Measurements from ENCODE around the gene GLT8D1. TPM values are rescaled to one million over a fixed set of nuclear protein-coding genes. Genes with fewer than 3 reads are reported as not detected.

GLT8D1 gene
- total and polyA plus RNA-seq, 2 of the 13 experiments (the other 11 are each of a cell fraction or from before 2014, with no cell fraction given) = 110 to 121 TPM

DNA sequence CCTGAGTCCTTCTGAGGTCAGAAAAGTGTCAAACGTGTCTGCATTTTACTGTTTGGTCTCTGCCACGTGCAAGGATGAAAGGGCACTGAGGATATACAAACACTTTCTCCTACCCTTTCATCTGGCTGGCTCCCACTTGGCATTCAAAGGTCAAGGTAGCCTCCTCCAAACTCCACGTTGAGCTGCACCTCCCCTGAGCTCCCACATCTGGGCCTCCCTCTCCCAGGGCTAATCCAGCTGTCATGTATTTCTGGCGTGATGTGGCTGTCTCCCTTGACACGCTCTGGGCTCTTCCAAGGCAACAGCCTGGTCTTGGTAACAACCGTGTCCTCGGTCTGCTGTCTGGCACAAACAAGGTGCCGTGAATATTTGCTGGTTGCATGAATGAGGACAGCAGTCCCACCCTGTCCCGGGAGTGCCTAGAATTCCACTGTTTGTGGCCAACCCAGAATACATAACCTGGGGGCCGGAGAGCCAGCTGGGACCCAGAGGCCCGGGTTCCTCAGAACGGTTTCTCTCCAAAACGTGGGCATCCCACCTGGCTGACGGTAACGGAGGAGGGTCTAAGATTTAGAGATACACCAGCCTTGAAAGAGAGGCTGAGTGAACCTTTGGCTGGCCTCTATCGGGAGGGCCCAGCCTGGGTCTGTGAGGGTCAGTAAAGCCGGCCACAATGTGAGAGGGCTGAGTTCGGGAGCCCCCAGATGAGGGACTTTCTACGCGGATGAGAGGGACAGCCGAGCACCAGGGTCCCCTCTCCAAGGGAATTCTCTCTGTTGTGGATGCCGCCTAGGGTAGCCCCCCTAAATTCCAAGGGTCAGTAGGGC is 767 bp downstream of the GLT8D1 start (continued):
- TF ChIP-seq, protein P1, sequence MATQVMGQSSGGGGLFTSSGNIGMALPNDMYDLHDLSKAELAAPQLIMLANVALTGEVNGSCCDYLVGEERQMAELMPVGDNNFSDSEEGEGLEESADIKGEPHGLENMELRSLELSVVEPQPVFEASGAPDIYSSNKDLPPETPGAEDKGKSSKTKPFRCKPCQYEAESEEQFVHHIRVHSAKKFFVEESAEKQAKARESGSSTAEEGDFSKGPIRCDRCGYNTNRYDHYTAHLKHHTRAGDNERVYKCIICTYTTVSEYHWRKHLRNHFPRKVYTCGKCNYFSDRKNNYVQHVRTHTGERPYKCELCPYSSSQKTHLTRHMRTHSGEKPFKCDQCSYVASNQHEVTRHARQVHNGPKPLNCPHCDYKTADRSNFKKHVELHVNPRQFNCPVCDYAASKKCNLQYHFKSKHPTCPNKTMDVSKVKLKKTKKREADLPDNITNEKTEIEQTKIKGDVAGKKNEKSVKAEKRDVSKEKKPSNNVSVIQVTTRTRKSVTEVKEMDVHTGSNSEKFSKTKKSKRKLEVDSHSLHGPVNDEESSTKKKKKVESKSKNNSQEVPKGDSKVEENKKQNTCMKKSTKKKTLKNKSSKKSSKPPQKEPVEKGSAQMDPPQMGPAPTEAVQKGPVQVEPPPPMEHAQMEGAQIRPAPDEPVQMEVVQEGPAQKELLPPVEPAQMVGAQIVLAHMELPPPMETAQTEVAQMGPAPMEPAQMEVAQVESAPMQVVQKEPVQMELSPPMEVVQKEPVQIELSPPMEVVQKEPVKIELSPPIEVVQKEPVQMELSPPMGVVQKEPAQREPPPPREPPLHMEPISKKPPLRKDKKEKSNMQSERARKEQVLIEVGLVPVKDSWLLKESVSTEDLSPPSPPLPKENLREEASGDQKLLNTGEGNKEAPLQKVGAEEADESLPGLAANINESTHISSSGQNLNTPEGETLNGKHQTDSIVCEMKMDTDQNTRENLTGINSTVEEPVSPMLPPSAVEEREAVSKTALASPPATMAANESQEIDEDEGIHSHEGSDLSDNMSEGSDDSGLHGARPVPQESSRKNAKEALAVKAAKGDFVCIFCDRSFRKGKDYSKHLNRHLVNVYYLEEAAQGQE (IDR thresholded peaks at IDR 0.05; ENCODE audit: borderline replicate concordance in 1 of 2, low read depth in 1 of 2, low read length in 2 of 2) = peak in 1 of 2 experiments; percentile 57; a peak in 1 of 4 replicates
- 0 out of 2 replicates have a peak, but pooled peaks have one; percentile 12 for TF ChIP-seq HES4 (CRISPR knock-in tag; IDR thresholded peaks at IDR 0.05; ENCODE audit: borderline replicate concordance)
- no peak for TF ChIP-seq PAWR (CRISPR knock-in tag; IDR thresholded peaks at IDR 0.05; ENCODE audit: borderline replicate concordance)
- no peak for TF ChIP-seq ZNF598 (CRISPR knock-in tag; IDR thresholded peaks at IDR 0.05; ENCODE audit: borderline replicate concordance)
- no peak for TF ChIP-seq NFYC (CRISPR knock-in tag; IDR thresholded peaks at IDR 0.05)
- TF ChIP-seq EED (CRISPR knock-in tag; IDR thresholded peaks at IDR 0.05) = no peak
- TF ChIP-seq PLRG1 (conservative IDR thresholded peaks at IDR 0.05) = no peak
- no peak; the same call in 1 of the 2 replicates for TF ChIP-seq U2AF2 (IDR thresholded peaks at IDR 0.05; ENCODE audit: low read depth, low read length)
- peak; percentile 85 for TF ChIP-seq TARDBP (CRISPR knock-in tag; IDR thresholded peaks at IDR 0.05)
- TF ChIP-seq, protein P2, sequence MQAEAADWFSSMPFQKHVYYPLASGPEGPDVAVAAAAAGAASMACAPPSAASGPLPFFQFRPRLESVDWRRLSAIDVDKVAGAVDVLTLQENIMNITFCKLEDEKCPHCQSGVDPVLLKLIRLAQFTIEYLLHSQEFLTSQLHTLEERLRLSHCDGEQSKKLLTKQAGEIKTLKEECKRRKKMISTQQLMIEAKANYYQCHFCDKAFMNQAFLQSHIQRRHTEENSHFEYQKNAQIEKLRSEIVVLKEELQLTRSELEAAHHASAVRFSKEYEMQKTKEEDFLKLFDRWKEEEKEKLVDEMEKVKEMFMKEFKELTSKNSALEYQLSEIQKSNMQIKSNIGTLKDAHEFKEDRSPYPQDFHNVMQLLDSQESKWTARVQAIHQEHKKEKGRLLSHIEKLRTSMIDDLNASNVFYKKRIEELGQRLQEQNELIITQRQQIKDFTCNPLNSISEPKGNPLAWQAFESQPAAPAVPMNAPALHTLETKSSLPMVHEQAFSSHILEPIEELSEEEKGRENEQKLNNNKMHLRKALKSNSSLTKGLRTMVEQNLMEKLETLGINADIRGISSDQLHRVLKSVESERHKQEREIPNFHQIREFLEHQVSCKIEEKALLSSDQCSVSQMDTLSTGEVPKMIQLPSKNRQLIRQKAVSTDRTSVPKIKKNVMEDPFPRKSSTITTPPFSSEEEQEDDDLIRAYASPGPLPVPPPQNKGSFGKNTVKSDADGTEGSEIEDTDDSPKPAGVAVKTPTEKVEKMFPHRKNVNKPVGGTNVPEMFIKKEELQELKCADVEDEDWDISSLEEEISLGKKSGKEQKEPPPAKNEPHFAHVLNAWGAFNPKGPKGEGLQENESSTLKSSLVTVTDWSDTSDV (CRISPR knock-in tag; IDR thresholded peaks at IDR 0.05) = 0 out of 2 replicates have a peak, but pooled peaks have one; percentile 18
- no peak for TF ChIP-seq ZBTB10 (CRISPR knock-in tag; IDR thresholded peaks at IDR 0.05; ENCODE audit: borderline replicate concordance)
- TF ChIP-seq ZNF44 (CRISPR knock-in tag; IDR thresholded peaks at IDR 0.05) = no peak
- 0 out of 2 replicates have a peak, but pooled peaks have one; percentile 53 for TF ChIP-seq ZBTB43 (CRISPR knock-in tag; conservative IDR thresholded peaks at IDR 0.05)
- TF ChIP-seq ZNF124 (CRISPR knock-in tag; IDR thresholded peaks at IDR 0.05) = peak; percentile 69; the same call in 1 of the 2 replicates
- TF ChIP-seq, protein P3, sequence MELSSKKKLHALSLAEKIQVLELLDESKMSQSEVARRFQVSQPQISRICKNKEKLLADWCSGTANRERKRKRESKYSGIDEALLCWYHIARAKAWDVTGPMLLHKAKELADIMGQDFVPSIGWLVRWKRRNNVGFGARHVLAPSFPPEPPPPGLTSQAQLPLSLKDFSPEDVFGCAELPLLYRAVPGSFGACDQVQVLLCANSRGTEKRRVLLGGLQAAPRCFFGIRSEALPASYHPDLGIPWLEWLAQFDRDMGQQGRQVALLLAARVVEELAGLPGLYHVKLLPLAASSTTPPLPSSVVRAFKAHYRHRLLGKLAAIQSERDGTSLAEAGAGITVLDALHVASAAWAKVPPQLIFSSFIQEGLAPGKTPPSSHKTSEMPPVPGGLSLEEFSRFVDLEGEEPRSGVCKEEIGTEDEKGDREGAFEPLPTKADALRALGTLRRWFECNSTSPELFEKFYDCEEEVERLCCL (CRISPR knock-in tag; IDR thresholded peaks at IDR 0.05; ENCODE audit: borderline replicate concordance) = 0 out of 2 replicates have a peak, but pooled peaks have one; percentile 27
- no peak for TF ChIP-seq ZNF616 (CRISPR knock-in tag; IDR thresholded peaks at IDR 0.05; ENCODE audit: low read depth)

All from HepG2 (cell line).